HepG2 (cell line): ENCODE measurements around the gene ALCAM. TPM values are rescaled to one million over a fixed set of nuclear protein-coding genes. Genes with fewer than 3 reads are reported as not detected.

Source experiments
- ARNTL ChIP-seq: sonication (generic); formaldehyde crosslinking; IDR thresholded peaks from 2 replicates; pipeline ENCODE4 v1.4.0; 2020; ENCODE audit warnings: mild to moderate bottlenecking, missing genetic modification reagents
- DDIT3 ChIP-seq: sonication (generic); formaldehyde crosslinking; IDR thresholded peaks from 2 replicates; pipeline ENCODE4 v1.4.0; 2020; ENCODE audit warnings: mild to moderate bottlenecking, missing genetic modification reagents
- FOXJ3 ChIP-seq: sonication (generic); formaldehyde crosslinking; IDR thresholded peaks from 2 replicates; pipeline ENCODE4 v1.4.0; 2020; ENCODE audit warnings: missing genetic modification reagents, mild to moderate bottlenecking, borderline replicate concordance
- IKZF4 ChIP-seq: sonication (generic); formaldehyde crosslinking; IDR thresholded peaks from 2 replicates; pipeline ENCODE4 v1.5.1; 2020; ENCODE audit warnings: borderline replicate concordance, mild to moderate bottlenecking, low read depth, missing genetic modification reagents; ENCODE audit errors: not compliant biosample characterization
- KMT2B ChIP-seq: IDR thresholded peaks from 2 replicates; pipeline ENCODE4 v1.6.1; 2016; ENCODE audit warnings: missing genetic modification reagents, missing compliant biosample characterization
- MTF1 ChIP-seq: sonication (generic); formaldehyde crosslinking; IDR thresholded peaks from 2 replicates; pipeline ENCODE4 v1.5.0; 2020; ENCODE audit warnings: missing genetic modification reagents
- NR2C2 ChIP-seq: sonication (generic); formaldehyde crosslinking; IDR thresholded peaks from 2 replicates; pipeline ENCODE4 v1.4.0; 2020; ENCODE audit warnings: missing genetic modification reagents, mild to moderate bottlenecking, moderate library complexity, borderline replicate concordance
- PHB2 ChIP-seq: fragments of 450-650 bp; IDR thresholded peaks from 2 replicates; pipeline ENCODE4 v1.6.1; 2018; ENCODE audit not compliant: partially characterized antibody
- POLR2A ChIP-seq, 2 experiments: IDR thresholded peaks; 2 replicates each; pipeline ENCODE4 v1.6.1; 2011; ENCODE audit warnings: low read depth in 2 of 2, low read length in 2 of 2, mild to moderate bottlenecking in 1 of 2, moderate library complexity in 1 of 2; ENCODE audit not compliant: insufficient read depth in 1 of 2
- POLR2AphosphoS2 ChIP-seq: IDR thresholded peaks from 2 replicates; pipeline ENCODE4 v1.6.1; 2011; ENCODE audit warnings: low read depth, low read length, improper control_type of control experiment
- YEATS2 ChIP-seq: sonication (generic); formaldehyde crosslinking; IDR thresholded peaks from 2 replicates; pipeline ENCODE4 v1.4.0; 2020; ENCODE audit warnings: missing genetic modification reagents, borderline replicate concordance
- ZFP41 ChIP-seq: sonication (generic); formaldehyde crosslinking; IDR thresholded peaks from 2 replicates; pipeline ENCODE4 v1.4.0; 2020; ENCODE audit warnings: mild to moderate bottlenecking, missing genetic modification reagents, borderline replicate concordance
- ZFP62 ChIP-seq: sonication (generic); formaldehyde crosslinking; IDR thresholded peaks from 2 replicates; pipeline ENCODE4 v1.4.0; 2020; ENCODE audit warnings: missing genetic modification reagents
- ZNF329 ChIP-seq: sonication (generic); formaldehyde crosslinking; IDR thresholded peaks from 2 replicates; pipeline ENCODE4 v1.9.0; 2021; ENCODE audit warnings: low read depth, mild to moderate bottlenecking, missing genetic modification reagents
- ZNF331 ChIP-seq: sonication (generic); formaldehyde crosslinking; IDR thresholded peaks from 2 replicates; pipeline ENCODE4 v1.4.0; 2020; ENCODE audit warnings: missing genetic modification reagents
- ZNF460 ChIP-seq: sonication (generic); formaldehyde crosslinking; IDR thresholded peaks from 2 replicates; pipeline ENCODE4 v1.5.1; 2020; ENCODE audit warnings: missing genetic modification reagents, mild to moderate bottlenecking, borderline replicate concordance
- ZNF503 ChIP-seq: sonication (generic); formaldehyde crosslinking; IDR thresholded peaks from 2 replicates; pipeline ENCODE4 v1.4.0; 2020; ENCODE audit warnings: missing genetic modification reagents
- ZNF547 ChIP-seq: sonication (generic); formaldehyde crosslinking; IDR thresholded peaks from 2 replicates; pipeline ENCODE4 v1.5.1; 2020; ENCODE audit warnings: mild to moderate bottlenecking, missing genetic modification reagents
- ZNF563 ChIP-seq: sonication (generic); formaldehyde crosslinking; IDR thresholded peaks from 2 replicates; pipeline ENCODE4 v1.8.0; 2022; ENCODE audit warnings: mild to moderate bottlenecking, moderate library complexity, missing genetic modification reagents
- ZNF605 ChIP-seq: sonication (generic); formaldehyde crosslinking; IDR thresholded peaks from 2 replicates; pipeline ENCODE4 v1.8.0; 2022; ENCODE audit warnings: mild to moderate bottlenecking, missing genetic modification reagents
- ZNF737 ChIP-seq: sonication (generic); formaldehyde crosslinking; IDR thresholded peaks from 2 replicates; pipeline ENCODE4 v1.5.0; 2020; ENCODE audit warnings: missing genetic modification reagents, mild to moderate bottlenecking, borderline replicate concordance
- polyA plus RNA-seq, 8 experiments: library from polyadenylated mRNA; depleted of rRNA in 3 of 8; stranded (reverse) in 7 of 8; unstranded in 1 of 8; fragments of >200 nt; fragmentation: Illumina TruSeq in 4 of 8; extraction: Trizol in 4 of 8; gene quantifications; 2 replicates each; pipeline versions ENCODE4 v1.2.1 to v1.2.3, GENCODE V29; 2011 to 2016; ENCODE audit warnings: low read depth in 4 of 8, missing spikeins in 1 of 8, mixed read lengths in 1 of 8; ENCODE audit not compliant: insufficient read depth in 1 of 8
- total RNA-seq, 5 experiments: library from RNA; depleted of rRNA; stranded (reverse); fragments of >200 nt; fragmentation: Illumina TruSeq; extraction: Trizol; gene quantifications; 2 replicates each; pipeline ENCODE4 v1.2.3, GENCODE V29; 2016; ENCODE audit warnings: low read depth in 1 of 5
- TF ChIP-seq, protein P1 (sequence below): sonication (generic); formaldehyde crosslinking; IDR thresholded peaks from 2 replicates; pipeline ENCODE4 v1.8.1; 2023; ENCODE audit warnings: mild to moderate bottlenecking, missing genetic modification reagents, borderline replicate concordance
- TF ChIP-seq, protein P2 (sequence below): IDR thresholded peaks from 2 replicates; pipeline ENCODE4 v1.6.1; 2016; ENCODE audit warnings: missing compliant biosample characterization, missing genetic modification reagents, borderline replicate concordance
- TF ChIP-seq, protein P3 (sequence below): sonication (generic); formaldehyde crosslinking; IDR thresholded peaks from 2 replicates; pipeline ENCODE4 v1.5.1; 2020; ENCODE audit warnings: missing genetic modification reagents, mild to moderate bottlenecking, borderline replicate concordance

Gene ALCAM
- total and polyA plus RNA-seq, 2 of the 13 experiments (the other 11 are each of a cell fraction or from before 2014, with no cell fraction given), result 26.0 to 33.1 TPM

- TF ChIP-seq KMT2B, result peak; percentile 62; the same call in 1 of the 2 replicates
- no peak for TF ChIP-seq ZNF737 (CRISPR knock-in tag)
- TF ChIP-seq NR2C2 (CRISPR knock-in tag), result no peak; the same call in 1 of the 2 replicates
- TF ChIP-seq, protein P1, sequence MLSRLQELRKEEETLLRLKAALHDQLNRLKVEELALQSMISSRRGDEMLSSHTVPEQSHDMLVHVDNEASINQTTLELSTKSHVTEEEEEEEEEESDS (CRISPR knock-in tag), result no peak
- TF ChIP-seq, protein P2, sequence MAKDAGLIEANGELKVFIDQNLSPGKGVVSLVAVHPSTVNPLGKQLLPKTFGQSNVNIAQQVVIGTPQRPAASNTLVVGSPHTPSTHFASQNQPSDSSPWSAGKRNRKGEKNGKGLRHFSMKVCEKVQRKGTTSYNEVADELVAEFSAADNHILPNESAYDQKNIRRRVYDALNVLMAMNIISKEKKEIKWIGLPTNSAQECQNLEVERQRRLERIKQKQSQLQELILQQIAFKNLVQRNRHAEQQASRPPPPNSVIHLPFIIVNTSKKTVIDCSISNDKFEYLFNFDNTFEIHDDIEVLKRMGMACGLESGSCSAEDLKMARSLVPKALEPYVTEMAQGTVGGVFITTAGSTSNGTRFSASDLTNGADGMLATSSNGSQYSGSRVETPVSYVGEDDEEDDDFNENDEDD (CRISPR knock-in tag), result no peak
- TF ChIP-seq POLR2AphosphoS2, result no peak
- TF ChIP-seq ZNF329, result no peak
- TF ChIP-seq ZNF547 (CRISPR knock-in tag), result no peak
- TF ChIP-seq POLR2A (IDR thresholded peaks at IDR 0.05; ENCODE audit: insufficient read depth in 1 of 2, low read depth in 2 of 2, low read length in 2 of 2), result no peak; a peak in 1 of 4 replicates
- TF ChIP-seq ZNF563 (CRISPR knock-in tag), result no peak
- TF ChIP-seq ZFP41 (CRISPR knock-in tag), result no peak
- TF ChIP-seq ZFP62 (CRISPR knock-in tag), result no peak
- TF ChIP-seq FOXJ3 (CRISPR knock-in tag), result peak; percentile 97
- TF ChIP-seq DDIT3 (CRISPR knock-in tag), result no peak
- 0 out of 2 replicates have a peak, but pooled peaks have one; percentile 47 for TF ChIP-seq ZNF331 (CRISPR knock-in tag)
- no peak for TF ChIP-seq IKZF4 (CRISPR knock-in tag)
- no peak for TF ChIP-seq MTF1 (CRISPR knock-in tag)
- TF ChIP-seq ARNTL (CRISPR knock-in tag), result no peak
- TF ChIP-seq ZNF605 (CRISPR knock-in tag), result no peak
- peak; percentile 94 for TF ChIP-seq ZNF503 (CRISPR knock-in tag)
- no peak for TF ChIP-seq YEATS2 (CRISPR knock-in tag)
- TF ChIP-seq, protein P3, sequence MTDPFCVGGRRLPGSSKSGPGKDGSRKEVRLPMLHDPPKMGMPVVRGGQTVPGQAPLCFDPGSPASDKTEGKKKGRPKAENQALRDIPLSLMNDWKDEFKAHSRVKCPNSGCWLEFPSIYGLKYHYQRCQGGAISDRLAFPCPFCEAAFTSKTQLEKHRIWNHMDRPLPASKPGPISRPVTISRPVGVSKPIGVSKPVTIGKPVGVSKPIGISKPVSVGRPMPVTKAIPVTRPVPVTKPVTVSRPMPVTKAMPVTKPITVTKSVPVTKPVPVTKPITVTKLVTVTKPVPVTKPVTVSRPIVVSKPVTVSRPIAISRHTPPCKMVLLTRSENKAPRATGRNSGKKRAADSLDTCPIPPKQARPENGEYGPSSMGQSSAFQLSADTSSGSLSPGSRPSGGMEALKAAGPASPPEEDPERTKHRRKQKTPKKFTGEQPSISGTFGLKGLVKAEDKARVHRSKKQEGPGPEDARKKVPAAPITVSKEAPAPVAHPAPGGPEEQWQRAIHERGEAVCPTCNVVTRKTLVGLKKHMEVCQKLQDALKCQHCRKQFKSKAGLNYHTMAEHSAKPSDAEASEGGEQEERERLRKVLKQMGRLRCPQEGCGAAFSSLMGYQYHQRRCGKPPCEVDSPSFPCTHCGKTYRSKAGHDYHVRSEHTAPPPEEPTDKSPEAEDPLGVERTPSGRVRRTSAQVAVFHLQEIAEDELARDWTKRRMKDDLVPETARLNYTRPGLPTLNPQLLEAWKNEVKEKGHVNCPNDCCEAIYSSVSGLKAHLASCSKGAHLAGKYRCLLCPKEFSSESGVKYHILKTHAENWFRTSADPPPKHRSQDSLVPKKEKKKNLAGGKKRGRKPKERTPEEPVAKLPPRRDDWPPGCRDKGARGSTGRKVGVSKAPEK (CRISPR knock-in tag), result no peak
- no peak for TF ChIP-seq ZNF460 (CRISPR knock-in tag)
- TF ChIP-seq PHB2, result no peak
Measured at GRCh38 chr3:105387122-105387751, 20.5 kb downstream of the ALCAM start (continued).
